Epithelial cell of proximal tubule (primary cell): ENCODE data around the gene VWA3B. TPM values are rescaled to one million over a fixed set of nuclear protein-coding genes. Genes with fewer than 3 reads are reported as not detected.

ENCODE experiments used
- DNase-seq: peaks from one replicate; pipeline ENCODE4 v3.0.0-alpha.2; 2011; ENCODE audit warnings: low read depth
- H3K4me3 ChIP-seq: 2 replicates; pipeline ENCODE4 v1.5.1; 2011; ENCODE audit warnings: low read depth, mild to moderate bottlenecking, low read length
- total RNA-seq: library from RNA; depleted of rRNA; stranded (reverse); fragments of >200 nt; gene quantifications from 2 replicates; pipeline ENCODE4 v1.2.3, GENCODE V29; 2015
- TF ChIP-seq, protein P1 (sequence below): conservative IDR thresholded peaks from 2 replicates; pipeline ENCODE4 v1.5.1; 2012; ENCODE audit warnings: low read depth, mild to moderate bottlenecking, low read length

VWA3B gene
- total RNA-seq, 1 donor from 2014 or later = not detected

DNA sequence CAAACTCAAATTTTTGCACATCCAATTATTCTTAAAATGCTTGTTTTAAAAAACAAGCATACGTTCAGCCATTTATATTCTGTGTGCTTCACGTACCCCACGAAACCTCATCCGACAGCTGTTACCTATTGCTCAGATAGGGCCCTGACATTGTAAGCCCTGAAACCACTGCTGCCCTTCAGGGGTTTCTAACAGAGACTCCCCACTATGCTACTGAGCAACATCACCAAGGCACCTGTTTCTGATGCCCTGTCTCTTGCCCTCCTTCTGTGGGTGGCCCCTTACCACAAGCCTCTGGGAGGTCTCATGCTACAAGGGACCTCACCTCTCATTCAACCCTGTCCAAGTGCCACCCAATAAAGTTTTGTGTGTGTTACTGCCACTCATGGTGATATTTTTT, 240.8 kb downstream of the VWA3B start:
- H3K4me3 ChIP-seq = no peak overlapping the region
- TF ChIP-seq, protein P1, sequence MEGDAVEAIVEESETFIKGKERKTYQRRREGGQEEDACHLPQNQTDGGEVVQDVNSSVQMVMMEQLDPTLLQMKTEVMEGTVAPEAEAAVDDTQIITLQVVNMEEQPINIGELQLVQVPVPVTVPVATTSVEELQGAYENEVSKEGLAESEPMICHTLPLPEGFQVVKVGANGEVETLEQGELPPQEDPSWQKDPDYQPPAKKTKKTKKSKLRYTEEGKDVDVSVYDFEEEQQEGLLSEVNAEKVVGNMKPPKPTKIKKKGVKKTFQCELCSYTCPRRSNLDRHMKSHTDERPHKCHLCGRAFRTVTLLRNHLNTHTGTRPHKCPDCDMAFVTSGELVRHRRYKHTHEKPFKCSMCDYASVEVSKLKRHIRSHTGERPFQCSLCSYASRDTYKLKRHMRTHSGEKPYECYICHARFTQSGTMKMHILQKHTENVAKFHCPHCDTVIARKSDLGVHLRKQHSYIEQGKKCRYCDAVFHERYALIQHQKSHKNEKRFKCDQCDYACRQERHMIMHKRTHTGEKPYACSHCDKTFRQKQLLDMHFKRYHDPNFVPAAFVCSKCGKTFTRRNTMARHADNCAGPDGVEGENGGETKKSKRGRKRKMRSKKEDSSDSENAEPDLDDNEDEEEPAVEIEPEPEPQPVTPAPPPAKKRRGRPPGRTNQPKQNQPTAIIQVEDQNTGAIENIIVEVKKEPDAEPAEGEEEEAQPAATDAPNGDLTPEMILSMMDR = no peak
- DNase-seq = no peak

DNA sequence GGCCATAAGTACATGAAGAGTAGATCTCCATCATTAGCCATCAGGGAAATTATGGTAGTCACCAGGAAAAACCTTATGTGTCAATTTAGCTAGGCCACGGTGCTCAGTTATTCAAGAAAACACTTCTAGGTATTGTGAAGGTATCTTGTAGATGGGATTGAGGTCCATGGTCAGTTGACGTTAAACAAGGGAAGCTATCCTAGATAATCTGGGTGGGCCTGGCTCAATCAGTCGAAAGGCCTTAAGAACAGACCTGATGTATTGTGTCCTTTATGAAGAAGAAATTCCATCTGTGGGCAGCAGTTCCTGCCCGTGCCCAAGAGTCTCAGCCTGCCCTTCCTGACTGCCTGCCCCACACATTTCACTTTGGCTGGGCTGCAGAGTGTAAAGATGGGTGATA, 242.6 kb downstream of the VWA3B start:
- no peak overlapping the region for H3K4me3 ChIP-seq
- no peak for DNase-seq
- TF ChIP-seq, protein P1 = no peak

DNA sequence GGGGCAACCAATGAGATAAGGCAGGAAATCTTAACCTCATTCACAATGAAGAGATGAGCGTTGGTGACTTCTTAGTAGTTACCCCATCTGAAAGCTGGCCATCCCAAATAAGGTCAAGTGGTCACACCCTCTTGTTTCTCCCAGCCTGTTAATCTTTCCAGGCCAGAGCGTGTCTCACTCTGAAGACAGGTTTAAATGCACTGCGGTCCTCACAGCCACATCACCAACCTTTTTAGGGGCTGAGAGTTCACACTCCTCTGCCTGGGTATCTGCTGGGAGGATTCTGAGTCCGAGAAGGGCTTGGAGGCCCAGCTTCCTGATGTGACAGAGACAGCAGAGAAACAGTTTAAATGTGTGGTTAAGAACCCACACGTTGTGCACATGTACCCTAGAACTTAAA, 246.0 kb downstream of the VWA3B start:
- no peak overlapping the region for H3K4me3 ChIP-seq
- TF ChIP-seq, protein P1 = no peak
- no peak for DNase-seq

DNA sequence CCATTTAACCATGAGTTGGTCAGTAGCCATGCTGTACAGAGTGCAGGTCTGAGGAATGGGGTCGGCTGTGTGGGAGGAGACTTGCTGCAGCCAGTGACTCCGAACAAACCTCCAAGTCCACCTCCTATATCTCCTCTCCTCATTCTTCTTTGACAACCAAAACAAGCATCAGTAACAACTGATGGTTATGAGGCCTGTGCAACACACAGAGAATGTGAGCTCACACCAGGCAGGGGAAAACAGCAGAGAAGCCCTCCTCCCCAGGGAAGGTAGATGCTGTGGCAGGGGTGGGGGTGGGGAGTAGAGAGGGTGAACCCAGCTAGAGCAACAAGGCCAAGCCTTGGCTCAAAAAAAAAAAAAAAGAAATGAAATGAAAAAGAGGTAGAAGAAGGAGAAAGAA, 247.0 kb downstream of the VWA3B start:
- TF ChIP-seq, protein P1 = no peak
- no peak overlapping the region for H3K4me3 ChIP-seq
- no peak for DNase-seq

DNA sequence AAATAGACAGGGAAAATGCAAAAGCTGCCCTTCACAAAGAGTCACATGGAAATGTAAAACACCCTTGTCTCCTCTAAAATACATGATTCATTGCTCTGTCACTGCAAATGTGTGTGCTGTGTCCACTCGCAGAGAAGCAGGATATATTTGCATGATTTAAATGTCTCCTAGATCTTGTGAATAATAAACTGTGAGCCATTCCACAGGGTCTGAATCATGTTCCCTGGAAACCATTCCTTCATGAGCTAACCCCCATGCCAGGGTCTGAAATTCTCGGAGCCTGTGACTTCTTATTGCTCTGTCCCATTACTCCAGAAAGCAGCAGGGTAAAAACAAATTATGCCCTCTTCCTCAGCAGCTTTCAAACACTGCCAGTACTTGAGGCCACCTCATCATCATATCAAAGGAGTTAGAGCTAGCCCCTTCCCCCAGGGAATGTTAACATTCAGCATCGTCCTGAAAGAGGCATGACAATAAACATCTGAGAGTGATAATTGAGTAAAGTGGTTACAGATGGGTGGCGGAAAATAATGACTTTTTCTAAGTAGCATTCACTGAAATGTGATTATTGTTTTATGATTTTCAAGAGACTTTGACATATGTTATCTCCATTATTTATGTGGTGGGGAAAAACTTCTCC, 247.6 kb downstream of the VWA3B start:
- TF ChIP-seq, protein P1 = no peak
- peak; percentile 89 for DNase-seq
- no peak overlapping the region for H3K4me3 ChIP-seq

DNA sequence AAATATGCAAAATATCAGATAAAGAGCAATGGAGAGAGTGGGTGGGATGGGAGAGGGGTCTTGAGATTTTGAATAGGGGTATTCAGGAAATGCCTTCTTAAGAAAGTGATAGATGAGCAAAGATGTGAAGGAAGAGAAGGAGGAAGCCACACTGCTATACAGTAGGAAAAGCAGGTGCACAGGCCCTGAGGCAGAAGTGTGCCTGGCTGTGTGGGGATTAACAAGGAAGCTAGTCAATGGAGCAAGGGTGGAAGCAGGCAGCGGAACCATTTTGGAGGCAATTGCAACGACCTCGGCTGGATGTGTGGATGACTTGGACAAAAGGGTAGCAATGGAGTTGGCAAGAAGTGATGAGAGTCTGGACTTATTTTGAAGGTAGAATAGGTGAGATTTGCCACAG, 248.3 kb downstream of the VWA3B start:
- TF ChIP-seq, protein P1 = no peak
- H3K4me3 ChIP-seq = no peak overlapping the region
- no peak for DNase-seq

DNA sequence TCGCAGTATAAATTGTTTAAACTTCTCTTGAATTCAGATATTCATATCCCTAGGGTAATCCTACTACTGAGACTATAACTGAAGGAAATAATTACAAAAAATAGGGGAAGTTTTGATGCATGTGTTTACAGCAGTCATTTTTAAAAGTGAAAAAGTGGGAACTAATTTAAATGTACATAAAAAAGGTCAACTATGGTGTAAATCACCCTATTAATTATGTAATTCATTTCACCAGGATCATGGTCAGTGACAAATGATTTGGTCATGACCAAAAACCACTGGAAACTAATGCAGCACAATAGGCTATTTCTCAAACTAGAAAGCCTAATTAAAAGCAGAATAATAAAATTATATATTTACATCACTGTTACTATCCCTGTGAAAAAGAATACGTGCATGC, 254.3 kb downstream of the VWA3B start:
- no peak for DNase-seq
- TF ChIP-seq, protein P1 = no peak
- no peak overlapping the region for H3K4me3 ChIP-seq
